DND-41 (cell line): ENCODE measurements around the gene ASPRV1.

Experiments
- ATAC-seq: fragments of 200-7000 bp; cut with Tn5 transposase; 3 replicates; pipeline ENCODE4 v1.9.1; 2021; ENCODE audit warnings: low read depth; ENCODE audit not compliant: insufficient read depth
- DNase-seq: peaks from one replicate; pipeline ENCODE4 v3.0.0-alpha.2; 2020
- H2AFZ ChIP-seq: 2 replicates; pipeline ENCODE4 v1.6.0; 2012; ENCODE audit warnings: low read depth, low read length
- H3K27ac ChIP-seq: 2 replicates; pipeline ENCODE4 v1.5.1; 2012; ENCODE audit warnings: low read length, inconsistent platforms
- H3K27me3 ChIP-seq: fragments of 200-600 bp; sonication (generic); 2 replicates; pipeline ENCODE4 v1.6.0; 2012; ENCODE audit warnings: low read length, mild to moderate bottlenecking, inconsistent platforms; ENCODE audit not compliant: insufficient read depth, poor library complexity
- H3K36me3 ChIP-seq: 2 replicates; pipeline ENCODE4 v1.5.1; 2012; ENCODE audit warnings: low read length, inconsistent platforms; ENCODE audit not compliant: insufficient read depth
- H3K4me1 ChIP-seq: 2 replicates; pipeline ENCODE4 v1.5.1; 2012; ENCODE audit warnings: mild to moderate bottlenecking, low read length; ENCODE audit not compliant: insufficient read depth
- H3K4me2 ChIP-seq: 2 replicates; pipeline ENCODE4 v1.6.0; 2012; ENCODE audit warnings: mild to moderate bottlenecking, moderate library complexity, low read length, inconsistent platforms; ENCODE audit not compliant: insufficient read depth
- H3K4me3 ChIP-seq, 2 experiments: fragments of 200-600 bp in 1 of 2; shearing (Covaris generic) in 1 of 2; 2 replicates each; pipeline ENCODE4 v1.5.1; 2012 to 2016; ENCODE audit warnings: inconsistent platforms in 2 of 2, low read length in 2 of 2, mild to moderate bottlenecking in 2 of 2, low read depth in 1 of 2, moderate library complexity in 1 of 2
- H3K79me2 ChIP-seq: 2 replicates; pipeline ENCODE4 v1.6.0; 2012; ENCODE audit warnings: low read length, inconsistent platforms; ENCODE audit not compliant: insufficient read depth
- H3K9ac ChIP-seq: 2 replicates; pipeline ENCODE4 v1.6.0; 2012; ENCODE audit warnings: low read depth, mild to moderate bottlenecking, inconsistent platforms, low read length, moderate library complexity
- H3K9me3 ChIP-seq: 2 replicates; pipeline ENCODE4 v1.5.1; 2012; ENCODE audit warnings: low read length, moderate library complexity, mild to moderate bottlenecking, inconsistent platforms; ENCODE audit not compliant: insufficient read depth, severe bottlenecking
- H4K20me1 ChIP-seq: 2 replicates; pipeline ENCODE4 v1.6.0; 2012; ENCODE audit warnings: low read length; ENCODE audit not compliant: insufficient read depth
- CTCF ChIP-seq: IDR thresholded peaks from 2 replicates; pipeline ENCODE4 v1.5.1; 2012; ENCODE audit warnings: borderline replicate concordance, low read length, moderate library complexity, mild to moderate bottlenecking; ENCODE audit not compliant: poor library complexity, severe bottlenecking; ENCODE audit errors: extremely low read depth
- EZH2 ChIP-seq: IDR thresholded peaks from 3 replicates; pipeline ENCODE4 v1.6.1; 2012; ENCODE audit warnings: borderline replicate concordance, low read depth, mild to moderate bottlenecking, moderate library complexity, low read length, inconsistent platforms; ENCODE audit not compliant: severe bottlenecking

Gene ASPRV1

GRCh38 chr2:69973335-69973735 is 11.9 kb upstream of the ASPRV1 start:
- no peak for ATAC-seq
- Histone ChIP-seq H3K4me2 (no peak overlapping the region), H3K9ac (no peak overlapping the region), H3K27ac (no peak overlapping the region), H3K36me3 (no peaks in the 10 kb centered on the region), H3K4me3 (no peak overlapping the region), H3K27me3 (no peaks in the 10 kb centered on the region), H3K4me1 (0 out of 2 replicates have a peak, but pooled peaks cover 7% of the 10 kb centered on the region), H2AFZ (no peak overlapping the region), H3K79me2 (no peaks in the 10 kb centered on the region), H3K9me3 (no peaks in the 10 kb centered on the region), H4K20me1 (no peaks in the 10 kb centered on the region)
- no peak for TF ChIP-seq CTCF
- no peak for TF ChIP-seq EZH2
- DNase-seq = no peak

GRCh38 chr2:69972822-69973221 is 11.4 kb upstream of the ASPRV1 start:
- Histone ChIP-seq H3K36me3 (no peaks in the 10 kb centered on the region), H2AFZ (no peak overlapping the region), H4K20me1 (no peaks in the 10 kb centered on the region), H3K79me2 (no peaks in the 10 kb centered on the region), H3K4me1 (0 out of 2 replicates have a peak, but pooled peaks cover 7% of the 10 kb centered on the region), H3K4me3 (no peak overlapping the region), H3K4me2 (no peak overlapping the region), H3K27ac (no peak overlapping the region), H3K27me3 (no peaks in the 10 kb centered on the region), H3K9ac (no peak overlapping the region), H3K9me3 (no peaks in the 10 kb centered on the region)
- TF ChIP-seq EZH2 (no peak), CTCF (no peak)
- no peak for DNase-seq
- ATAC-seq = no peak

- Histone ChIP-seq H3K36me3 (no peaks in the 10 kb centered on the region), H3K27ac (no peak overlapping the region), H3K9ac (no peak overlapping the region), H3K27me3 (no peaks in the 10 kb centered on the region), H3K79me2 (no peaks in the 10 kb centered on the region), H2AFZ (no peak overlapping the region), H3K9me3 (no peaks in the 10 kb centered on the region), H4K20me1 (no peaks in the 10 kb centered on the region), H3K4me1 (no peaks in the 10 kb centered on the region), H3K4me3 (no peak overlapping the region), H3K4me2 (no peak overlapping the region)
- TF ChIP-seq CTCF (no peak), EZH2 (no peak)
- DNase-seq (no peak), ATAC-seq (no peak)
Measured at GRCh38 chr2:69969991-69970390, 8.6 kb upstream of the ASPRV1 start.
